Central memory CD4-positive, alpha-beta T cell (primary cell): Measurements from ENCODE around the gene PRKCB.
A peak's percentile ranks its signal among the peaks of the same experiment; 100 is the strongest.

Experiments used
- DNase-seq: peaks from one replicate; pipeline ENCODE4 v3.0.0; 2022

The PRKCB gene

GRCh38 chr16:23974223-23974622 is 138.4 kb downstream of the PRKCB start:
- no peak for DNase-seq

GRCh38 chr16:23975293-23975692 is 139.5 kb downstream of the PRKCB start:
- no peak for DNase-seq

DNA sequence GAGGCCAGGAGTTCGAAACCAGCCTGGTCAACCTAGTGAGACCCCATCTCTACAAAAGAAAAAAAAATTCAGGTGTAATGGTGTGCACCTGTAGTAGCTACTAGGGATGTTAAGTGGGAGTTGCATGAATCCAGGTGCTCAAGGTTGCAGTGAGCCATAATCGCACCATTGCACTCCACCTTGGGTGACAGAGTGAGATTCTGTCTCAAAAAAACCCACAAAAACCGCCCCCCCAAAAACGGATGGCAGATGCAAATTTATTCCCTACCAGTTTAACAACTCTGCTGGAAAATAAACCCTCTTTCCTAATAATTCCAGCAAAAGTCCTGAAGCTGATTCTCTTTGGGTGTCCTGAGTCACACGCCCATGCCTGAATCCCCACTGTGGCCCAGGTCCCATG is 140.3 kb downstream of the PRKCB start:
- DNase-seq = no peak

- DNase-seq = no peak
Measured at GRCh38 chr16:23976524-23976923, 140.7 kb downstream of the PRKCB start.

- no peak for DNase-seq
Measured at GRCh38 chr16:23979441-23979840, 143.7 kb downstream of the PRKCB start.

GRCh38 chr16:23979982-23980381 is 144.2 kb downstream of the PRKCB start:
- DNase-seq = no peak

DNA sequence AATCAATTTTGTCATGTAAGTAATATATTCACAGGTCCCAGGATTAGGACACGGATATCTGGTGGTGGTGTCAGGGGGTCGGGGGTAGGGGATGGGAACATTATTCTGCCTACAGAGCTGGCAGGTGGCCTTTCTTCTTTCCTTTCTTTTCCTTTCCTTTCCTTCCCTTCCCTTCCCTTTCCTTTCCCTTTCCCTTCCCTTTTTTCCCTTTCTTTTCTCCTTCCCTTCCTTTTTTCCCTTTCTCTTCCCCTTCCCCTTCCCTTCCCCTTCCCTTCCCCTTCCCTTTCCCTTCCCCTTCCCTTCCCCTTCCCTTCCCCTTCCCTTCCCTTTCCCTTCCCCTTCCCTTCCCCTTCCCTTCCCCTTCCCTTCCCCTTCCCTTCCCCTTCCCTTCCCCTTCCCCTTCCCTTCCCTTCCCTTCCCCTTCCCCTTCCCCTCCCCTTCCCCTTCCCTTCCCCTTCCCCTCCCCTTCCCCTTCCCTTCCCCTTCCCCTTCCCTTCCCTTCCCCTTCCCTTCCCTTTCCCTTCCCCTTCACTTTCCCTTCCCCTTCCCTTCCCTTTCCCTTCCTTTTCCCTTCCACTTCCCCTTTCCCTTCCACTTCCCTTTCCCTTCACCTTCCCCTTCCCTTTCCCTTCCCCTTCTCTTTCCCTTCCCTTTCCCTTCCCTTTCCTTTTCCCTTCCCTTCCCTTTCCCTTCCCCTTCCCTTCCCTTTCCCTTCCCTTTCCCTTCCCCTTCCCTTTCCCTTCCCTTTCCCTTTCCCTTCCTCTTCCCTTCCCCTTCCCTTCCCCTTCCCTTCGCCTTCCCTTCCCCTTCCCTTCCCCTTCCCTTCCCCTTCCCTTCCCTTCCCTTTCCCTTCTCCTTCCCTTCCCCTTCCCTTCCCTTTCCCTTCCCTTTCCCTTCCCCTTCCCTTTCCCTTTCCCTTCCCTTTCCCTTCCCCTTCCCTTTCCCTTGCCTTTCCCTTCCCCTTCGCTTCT is 145.9 kb downstream of the PRKCB start:
- DNase-seq = no peak

- DNase-seq = no peak
Measured at GRCh38 chr16:23986455-23986854, 150.7 kb downstream of the PRKCB start.

DNA sequence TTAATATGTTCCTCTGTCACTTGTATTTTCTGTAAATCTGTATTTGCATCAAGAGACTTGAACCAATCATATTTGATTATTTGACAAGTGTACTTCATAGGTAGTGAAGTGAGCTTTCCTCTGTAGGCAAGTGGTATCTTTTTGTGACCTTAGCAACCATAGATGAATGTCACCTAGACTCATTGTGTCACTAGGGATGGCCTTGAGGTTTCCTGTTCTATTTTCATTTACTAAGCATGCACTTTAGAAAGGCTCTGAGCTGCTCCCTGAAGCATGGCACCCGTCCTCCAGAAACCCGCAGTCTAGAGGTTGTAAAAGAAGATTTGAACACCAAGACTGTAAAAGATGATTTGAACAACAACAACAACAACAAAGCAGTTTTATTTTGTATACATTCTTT is 151.7 kb downstream of the PRKCB start:
- DNase-seq = peak; percentile 28

- no peak for DNase-seq
Measured at GRCh38 chr16:23990507-23990906, 154.7 kb downstream of the PRKCB start.

DNA sequence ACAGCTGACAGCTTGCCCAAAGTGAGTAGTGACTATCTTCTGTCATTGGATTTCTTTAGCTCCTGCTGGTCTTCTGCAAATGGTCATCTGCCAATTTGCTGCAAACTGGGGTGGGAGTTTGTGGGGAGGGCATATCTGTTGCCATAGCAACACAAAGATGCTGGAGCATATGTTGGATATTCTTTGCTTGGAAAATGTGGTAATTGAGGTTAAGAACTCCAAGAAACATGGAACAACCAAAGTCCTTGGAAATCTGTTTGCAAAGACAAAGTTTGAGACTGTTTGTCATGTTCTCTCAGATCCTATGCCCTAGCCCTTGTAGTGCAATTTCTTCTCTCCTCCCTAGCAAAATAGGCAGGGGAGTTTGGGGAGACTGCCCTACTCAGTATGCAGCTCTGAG is 155.3 kb downstream of the PRKCB start:
- no peak for DNase-seq

GRCh38 chr16:23994615-23995014 is 158.8 kb downstream of the PRKCB start:
- no peak for DNase-seq

DNA sequence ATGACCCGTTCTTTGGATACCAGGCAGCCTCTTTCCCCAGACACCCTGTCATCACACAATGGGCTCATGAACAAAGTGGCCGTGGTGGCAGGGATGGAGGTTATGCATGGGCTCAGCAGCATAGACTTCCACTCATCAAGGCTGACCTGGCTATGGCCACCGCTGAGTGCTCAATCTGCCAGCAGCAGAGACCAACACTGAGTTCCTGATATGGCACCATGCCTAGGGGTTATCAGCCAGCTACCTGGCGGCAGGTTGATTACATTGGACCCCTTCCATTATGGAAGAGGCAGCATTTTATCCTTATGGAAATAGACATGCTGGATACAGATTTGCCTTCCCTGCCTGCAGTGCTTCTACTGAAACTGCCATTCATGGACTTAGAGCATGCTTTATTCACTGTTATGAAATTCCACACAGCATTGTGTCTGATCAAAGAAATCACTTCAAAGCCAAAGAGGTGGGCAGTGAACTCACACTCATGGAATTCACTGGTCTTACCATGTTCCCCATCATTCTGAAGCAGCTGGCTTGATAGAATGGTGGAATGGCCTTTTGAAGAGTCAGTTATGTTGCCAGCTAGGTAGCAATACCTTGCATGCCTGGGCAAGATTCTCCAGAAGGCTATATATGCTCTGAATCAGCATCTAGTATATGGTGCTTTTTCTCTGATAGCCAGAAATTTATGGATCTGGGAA is 160.6 kb downstream of the PRKCB start:
- no peak for DNase-seq

DNA sequence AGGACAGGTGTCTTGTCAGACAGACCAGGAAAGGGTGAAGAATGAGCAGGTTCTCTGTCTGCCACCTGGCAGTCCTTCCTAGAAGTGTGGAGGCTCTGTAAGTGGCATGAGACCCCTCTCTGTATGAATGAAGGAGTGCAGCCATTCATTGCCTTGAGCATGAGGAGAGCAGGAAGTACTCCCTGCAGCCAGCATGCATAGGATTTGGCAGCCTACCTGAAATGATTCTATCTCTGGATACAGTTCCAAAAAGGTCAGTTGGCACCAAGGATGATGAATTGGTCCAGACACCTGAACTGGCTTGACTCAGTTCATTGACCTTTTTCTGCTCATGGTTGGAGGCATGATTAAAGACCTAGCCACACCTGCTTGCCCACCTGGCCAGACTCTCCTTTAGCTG is 163.0 kb downstream of the PRKCB start:
- no peak for DNase-seq

- no peak for DNase-seq
Measured at GRCh38 chr16:23999663-24000062, 163.9 kb downstream of the PRKCB start.

- no peak for DNase-seq
Measured at GRCh38 chr16:24001710-24002109, 165.9 kb downstream of the PRKCB start.

DNA sequence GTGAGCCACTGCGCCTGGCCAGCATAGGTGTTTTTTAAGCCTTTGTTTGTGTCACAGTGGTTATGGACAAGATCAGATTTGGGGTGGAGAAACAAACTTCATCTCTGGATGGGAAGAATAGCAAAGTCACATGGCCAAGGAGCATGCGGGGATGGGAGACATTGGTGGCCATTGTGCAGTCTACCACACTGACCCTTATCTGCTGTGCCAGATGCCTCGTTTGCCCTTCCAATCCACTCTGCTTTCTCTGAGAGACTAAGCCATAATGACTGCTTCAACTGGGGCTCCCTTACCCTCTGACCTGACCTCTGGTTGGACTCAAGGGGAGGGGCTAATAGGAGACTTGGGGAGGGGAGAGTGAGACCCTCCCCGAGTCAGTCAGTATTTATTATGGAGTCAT is 166.8 kb downstream of the PRKCB start:
- no peak for DNase-seq

GRCh38 chr16:24005577-24005976 is 169.8 kb downstream of the PRKCB start:
- DNase-seq = no peak

DNA sequence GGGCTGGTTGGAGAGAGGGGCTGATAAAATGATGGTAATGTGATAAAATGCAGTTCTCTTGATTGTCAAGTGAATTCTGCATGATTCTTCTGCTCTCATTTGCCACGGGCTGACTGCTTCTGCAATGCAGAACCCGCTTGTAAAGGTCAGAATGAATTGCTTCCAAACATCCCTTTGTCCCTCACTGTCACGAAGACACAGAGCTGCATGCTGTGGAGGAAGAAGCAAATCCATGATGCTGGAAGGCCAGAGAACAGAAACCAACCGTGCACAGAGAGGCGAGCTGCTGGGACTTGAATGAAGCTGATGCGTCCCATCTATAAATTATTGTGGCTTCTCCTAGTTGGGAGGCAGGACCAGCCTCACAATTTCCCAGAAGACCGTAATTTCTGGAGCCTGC is 171.6 kb downstream of the PRKCB start:
- DNase-seq = no peak

DNA sequence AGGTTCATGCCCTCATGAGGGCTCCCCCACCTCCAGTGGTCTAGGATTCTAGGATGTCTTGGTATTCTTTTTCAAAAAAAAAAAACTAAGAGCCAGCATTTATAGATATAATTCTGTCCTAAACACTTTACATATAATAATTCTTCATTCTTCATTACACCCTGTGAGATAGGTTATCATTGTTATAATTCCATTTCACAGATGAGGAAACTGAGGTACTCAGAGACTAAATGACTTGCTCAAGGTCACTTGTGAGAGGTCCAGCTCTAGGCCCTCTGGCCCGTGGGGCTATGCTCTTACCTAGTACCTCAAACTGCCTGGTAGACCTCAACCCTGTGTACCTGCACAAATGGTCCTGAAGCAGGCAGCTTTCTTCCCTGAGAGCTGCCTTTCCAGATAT is 172.2 kb downstream of the PRKCB start:
- no peak for DNase-seq

DNA sequence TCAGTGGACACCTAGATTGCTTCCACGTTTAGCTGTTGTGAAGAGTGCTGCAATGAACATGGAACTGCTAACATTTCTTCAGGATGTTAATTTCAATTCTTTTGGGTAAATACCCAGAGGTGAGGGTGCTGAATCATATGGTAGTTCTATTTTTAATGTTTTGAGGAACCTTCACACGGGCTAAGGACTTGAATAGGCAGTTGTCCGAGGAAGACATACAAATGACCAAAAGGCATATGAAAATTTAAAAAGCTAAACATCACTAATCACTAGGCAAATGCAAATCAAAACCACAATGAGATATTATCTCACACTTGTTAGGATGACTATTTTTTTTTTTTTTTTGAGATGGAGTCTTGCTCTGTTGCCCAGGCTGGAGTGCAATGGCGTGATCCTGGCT is 173.3 kb downstream of the PRKCB start:
- no peak for DNase-seq

DNA sequence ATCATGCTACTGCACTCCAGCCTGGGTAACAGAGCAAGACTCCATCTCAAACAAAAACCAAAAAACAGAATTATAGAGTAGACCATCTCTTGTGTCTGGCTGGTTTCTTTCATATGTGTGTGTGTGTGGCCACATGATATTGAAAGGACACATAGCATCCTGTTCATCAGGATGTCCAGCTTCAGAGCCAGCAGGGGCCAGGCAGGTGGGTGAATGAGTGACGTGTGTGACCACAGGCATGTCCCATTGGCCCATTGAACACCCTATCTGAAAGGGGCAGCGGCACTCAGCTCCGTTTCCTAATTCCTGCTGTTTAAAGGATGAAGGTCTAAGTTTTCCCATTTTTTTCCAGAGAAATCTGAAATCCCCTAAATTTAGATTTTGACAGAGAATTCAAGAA is 174.2 kb downstream of the PRKCB start:
- no peak for DNase-seq

DNA sequence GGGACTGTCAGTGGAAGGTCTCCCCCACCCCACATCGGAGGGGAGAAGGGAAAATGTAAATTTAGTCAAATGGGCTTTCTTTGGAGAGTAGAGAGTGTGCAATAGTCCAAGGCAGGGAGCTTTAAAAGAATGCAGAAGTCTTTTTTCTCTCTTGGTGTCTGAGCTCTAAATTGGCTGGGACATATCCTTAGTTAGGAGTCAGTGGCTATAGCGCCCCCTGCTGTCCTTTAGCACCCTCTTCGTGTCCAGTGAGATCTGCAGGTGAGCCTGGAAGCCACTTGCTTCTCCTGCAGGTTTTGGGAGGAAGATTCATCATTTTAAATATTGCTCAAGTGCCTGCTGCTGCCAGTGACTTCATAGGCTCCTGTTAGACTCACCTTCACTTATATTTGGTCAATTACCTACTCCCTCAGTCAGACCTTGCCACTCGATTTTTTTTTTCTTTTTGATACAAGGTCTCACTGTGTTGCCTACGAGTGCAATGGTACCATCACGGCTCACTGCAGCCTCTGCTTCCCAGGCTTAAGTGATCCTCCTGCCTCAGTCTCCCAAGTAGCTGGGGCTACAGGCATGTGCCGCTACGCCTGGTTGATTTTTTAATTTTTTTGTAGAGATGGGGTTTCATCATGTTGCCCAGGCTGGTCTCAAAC is 174.8 kb downstream of the PRKCB start:
- DNase-seq = peak; percentile 70

GRCh38 chr16:24011237-24011636 is 175.5 kb downstream of the PRKCB start:
- no peak for DNase-seq
